Posterior cingulate gyrus (tissue), 11 donors: Measurements from ENCODE around the gene ATP2B2.
A peak's percentile ranks its signal among the peaks of the same experiment; 100 is the strongest.

Source experiments
- DNase-seq, 10 donors: peaks; one replicate each; pipeline versions ENCODE4 v3.0.0 to v3.0.0-alpha.2; 2020 to 2021; ENCODE audit warnings: mixed read lengths in 3 of 10
- intact Hi-C: fragments of 100-400 bp; cut with DNase I; formaldehyde crosslinking; loops from one replicate; pipeline ENCODE4 v1.15.1; 2023

The ATP2B2 gene

GRCh38 chr3:10497439-10497838, 7.9 kb downstream of the ATP2B2 start:
- no peak for DNase-seq
- intact Hi-C loops: no loop called here

- intact Hi-C loops: no loop called here
- peak in 2 of 10 donors; percentile 60 to 63 for DNase-seq
Observed at GRCh38 chr3:10496121-10496863, 9.1 kb downstream of the ATP2B2 start.

- peak in 2 of 10 donors; percentile 17 to 18 for DNase-seq
- intact Hi-C loops: no loop called here
Observed at GRCh38 chr3:10495614-10496013, 9.8 kb downstream of the ATP2B2 start.

- intact Hi-C loops: no loop called here
- DNase-seq: peak in 3 of 10 donors; percentile 36 to 68 (median 48)
Observed at GRCh38 chr3:10495003-10495402, 10.4 kb downstream of the ATP2B2 start.

GRCh38 chr3:10494180-10494579, 11.2 kb downstream of the ATP2B2 start:
- DNase-seq: peak in 1 of 10 donors; percentile 13
- intact Hi-C loops: no loop called here

GRCh38 chr3:10493202-10493589, 12.2 kb downstream of the ATP2B2 start:
- intact Hi-C loops: no loop called here
- DNase-seq: peak in 1 of 10 donors; percentile 4

GRCh38 chr3:10492364-10493201, 12.8 kb downstream of the ATP2B2 start:
- peak in 3 of 10 donors; percentile 62 to 72 (median 70) for DNase-seq
- intact Hi-C loops: no loop called here

GRCh38 chr3:10489746-10490483, 15.5 kb downstream of the ATP2B2 start:
- intact Hi-C loops: no loop called here
- DNase-seq: peak in 2 of 10 donors; percentile 44 to 70

- intact Hi-C loops: no loop called here
- DNase-seq: no peak
Observed at GRCh38 chr3:10487988-10488633, 17.3 kb downstream of the ATP2B2 start.

GRCh38 chr3:10485806-10486205, 19.6 kb downstream of the ATP2B2 start:
- intact Hi-C loops: no loop called here

GRCh38 chr3:10485380-10485779, 20.0 kb downstream of the ATP2B2 start:
- DNase-seq: peak in 7 of 10 donors; percentile 48 to 94 (median 70)
- intact Hi-C loops: no loop called here

More at GRCh38 chr3:10485806-10486205, 19.6 kb downstream of the ATP2B2 start:
- peak in 2 of 10 donors; percentile 39 to 53 for DNase-seq

- DNase-seq: peak in 2 of 10 donors; percentile 21 to 71
- intact Hi-C loops: no loop called here
Observed at GRCh38 chr3:10484709-10485108, 20.7 kb downstream of the ATP2B2 start.

GRCh38 chr3:10483686-10484345, 21.6 kb downstream of the ATP2B2 start:
- intact Hi-C loops: no loop called here
- DNase-seq: peak in 3 of 10 donors; percentile 34 to 65 (median 52)

- intact Hi-C loops: no loop called here
- peak in 3 of 10 donors; percentile 40 to 74 (median 54) for DNase-seq
Observed at GRCh38 chr3:10483364-10483675, 22.1 kb downstream of the ATP2B2 start.

GRCh38 chr3:10482631-10483363, 22.6 kb downstream of the ATP2B2 start:
- DNase-seq: peak in 3 of 10 donors; percentile 25 to 73 (median 31)
- intact Hi-C loops: no loop called here

GRCh38 chr3:10480871-10481378, 24.5 kb downstream of the ATP2B2 start:
- intact Hi-C loops: no loop called here
- DNase-seq: peak in 1 of 10 donors; percentile 57

GRCh38 chr3:10479311-10479710, 26.1 kb downstream of the ATP2B2 start:
- DNase-seq: no peak
- intact Hi-C loops: no loop called here

GRCh38 chr3:10475983-10476382, 29.4 kb downstream of the ATP2B2 start:
- intact Hi-C loops: no loop called here
- peak in 1 of 10 donors; percentile 16 for DNase-seq

GRCh38 chr3:10474847-10475246, 30.5 kb downstream of the ATP2B2 start:
- intact Hi-C loops: no loop called here
- DNase-seq: peak in 5 of 10 donors; percentile 46 to 90 (median 81)
